Activated CD4-positive, alpha-beta T cell treated with anti-CD3 and anti-CD28 coated beads, Interleukin-2, amount 50 U/mL, for 1 hour (primary cell): ENCODE measurements around the gene MEGF9.

Experiments used
- DNase-seq: peaks from one replicate; pipeline ENCODE4 v3.0.0-alpha.2; 2020

The MEGF9 gene

DNA sequence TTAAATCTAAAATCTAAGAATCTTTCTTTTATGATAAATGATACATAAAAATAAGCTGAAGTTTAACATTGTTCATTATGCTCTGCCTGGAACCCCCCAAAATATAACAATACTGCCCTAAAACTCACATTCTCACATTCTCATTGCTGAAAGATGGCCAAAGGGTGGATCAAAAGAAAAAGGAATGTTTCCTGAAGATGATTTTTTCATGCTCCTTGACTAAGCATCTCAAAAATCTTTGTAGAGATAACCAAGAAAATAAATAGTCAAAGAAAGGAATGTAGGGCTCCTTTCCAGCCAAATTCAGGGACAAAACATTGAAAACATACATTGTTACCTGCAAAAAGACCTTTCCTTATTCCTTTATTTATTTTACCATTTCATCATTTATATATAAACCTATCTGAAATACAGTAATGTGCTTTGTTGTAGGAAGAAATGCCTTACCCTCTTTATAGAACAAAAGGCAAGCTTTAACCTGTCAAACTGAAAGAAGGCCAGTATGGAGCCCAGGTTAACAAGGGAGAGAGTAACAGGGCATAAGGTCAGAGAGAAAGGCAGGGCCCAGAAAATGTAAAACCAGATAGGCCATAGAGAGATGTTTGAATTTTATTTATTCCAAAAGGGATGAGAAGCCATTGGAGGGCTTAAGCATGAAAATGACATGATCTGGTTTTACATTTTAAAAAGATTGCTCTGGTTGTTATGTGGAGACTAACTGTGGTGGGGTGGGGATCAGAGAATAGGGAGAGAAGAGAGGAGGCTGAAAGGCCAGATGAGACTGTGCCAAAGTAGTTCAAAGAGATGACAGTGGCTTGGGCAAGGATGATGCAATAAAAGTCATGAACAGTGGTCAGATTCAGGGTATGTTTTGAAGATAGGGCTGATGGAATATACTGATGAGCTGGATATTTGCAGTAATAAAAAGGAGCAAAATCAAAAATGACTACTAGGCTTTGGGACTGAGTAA is 97.0 kb downstream of the MEGF9 start:
- DNase-seq = no peak

DNA sequence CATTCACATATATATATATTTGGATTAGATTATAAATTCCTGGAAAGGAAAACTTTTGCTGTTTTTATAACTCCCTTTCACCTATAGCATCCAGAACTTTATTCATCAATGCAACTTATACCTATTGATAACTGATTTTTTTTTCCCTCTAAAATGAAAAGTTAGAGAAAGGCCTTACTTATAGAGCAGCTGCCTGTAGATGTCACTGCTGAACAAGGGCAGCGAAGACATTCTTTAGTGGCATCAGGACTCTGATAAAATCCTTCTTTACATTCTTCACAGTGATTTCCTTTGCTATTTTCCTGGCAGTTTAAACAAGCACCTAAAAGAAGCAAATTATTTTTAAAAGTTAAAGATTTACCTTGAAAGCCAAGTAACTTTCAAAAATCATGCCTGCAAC is 102.1 kb downstream of the MEGF9 start:
- no peak for DNase-seq

DNA sequence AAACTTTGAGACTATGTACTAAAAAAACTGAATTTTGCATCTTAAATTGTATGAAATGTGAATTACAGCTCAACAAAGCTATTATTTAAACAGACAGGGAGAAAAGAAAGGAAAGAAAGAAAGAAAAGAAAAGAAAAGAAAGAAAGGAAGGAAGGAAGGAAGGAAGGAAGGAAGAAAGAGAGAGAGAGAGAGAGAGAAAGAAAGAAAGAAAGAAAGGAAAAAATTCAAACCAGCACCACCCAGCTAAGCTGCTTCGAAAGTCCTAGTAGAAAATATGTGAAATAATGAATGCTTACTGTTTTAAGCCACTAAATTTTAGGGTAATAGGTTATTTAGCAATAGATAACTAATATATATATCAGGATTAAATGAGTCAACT is 102.6 kb downstream of the MEGF9 start:
- DNase-seq = no peak

DNA sequence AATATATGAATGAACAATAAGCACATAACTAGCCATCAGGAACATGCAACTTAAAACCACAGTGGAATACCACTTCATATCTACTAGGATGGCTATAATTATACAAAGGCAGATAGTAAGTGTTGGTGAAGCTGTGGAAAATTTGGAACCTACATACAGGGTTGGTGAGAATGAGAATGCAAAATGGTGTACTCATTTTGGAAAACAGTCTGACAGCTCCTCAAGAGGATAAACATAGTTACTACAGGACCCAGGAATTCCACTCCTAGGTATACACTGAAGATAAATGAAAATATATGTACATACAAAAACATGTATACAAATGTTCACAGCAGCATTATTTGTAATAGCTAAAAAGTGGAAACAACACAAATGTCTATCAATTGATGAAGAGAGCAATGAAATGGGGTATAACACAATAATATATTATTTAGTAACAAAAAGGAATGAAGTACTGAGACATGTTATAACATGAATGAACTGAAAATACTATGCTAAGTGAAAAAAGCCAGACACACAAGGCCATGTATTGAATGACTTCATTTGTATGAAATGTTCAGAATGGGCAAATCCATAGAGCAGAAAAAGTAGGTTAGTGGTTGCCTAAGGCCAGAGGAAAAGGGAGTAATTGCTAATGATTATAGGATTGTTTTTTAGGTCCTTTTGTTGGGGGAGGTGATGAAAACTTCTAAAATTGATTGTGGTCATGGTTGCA is 103.1 kb downstream of the MEGF9 start:
- DNase-seq = no peak

DNA sequence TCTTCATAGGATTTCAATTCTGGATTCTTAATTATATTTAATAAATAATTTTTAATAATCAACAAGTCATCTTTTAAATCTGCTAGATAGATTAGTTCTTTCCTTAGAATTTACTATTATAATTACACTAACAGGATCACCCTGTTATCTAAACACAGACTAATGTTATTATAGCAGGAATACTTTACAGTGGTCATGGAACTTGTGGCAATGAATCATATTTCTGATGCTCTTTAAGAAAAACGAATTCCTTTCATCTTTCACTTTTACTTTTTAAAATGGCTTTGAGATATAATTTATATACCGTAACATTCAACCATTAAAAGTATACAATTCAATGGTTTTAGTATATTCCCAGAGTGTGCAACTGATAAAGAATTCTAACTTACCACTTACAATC is 104.6 kb downstream of the MEGF9 start:
- DNase-seq = no peak

DNA sequence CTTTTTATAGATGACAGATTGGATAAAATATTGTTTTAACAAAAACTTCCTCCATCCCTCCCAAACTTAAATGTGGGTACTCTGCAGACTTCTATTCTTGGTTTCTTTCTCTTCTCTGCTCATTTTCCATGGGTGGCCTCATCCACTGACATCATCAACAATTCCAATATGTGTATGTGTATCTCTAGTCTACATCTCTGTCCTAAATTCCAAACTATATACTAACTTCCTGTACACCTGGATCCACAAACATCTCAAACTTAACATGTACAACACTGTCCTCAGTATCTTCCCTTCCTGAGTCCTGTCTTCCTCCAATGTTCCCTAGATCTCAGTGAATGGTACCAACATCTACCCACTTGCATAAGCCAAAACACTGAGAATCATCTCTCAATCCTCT is 105.8 kb downstream of the MEGF9 start:
- no peak for DNase-seq

DNA sequence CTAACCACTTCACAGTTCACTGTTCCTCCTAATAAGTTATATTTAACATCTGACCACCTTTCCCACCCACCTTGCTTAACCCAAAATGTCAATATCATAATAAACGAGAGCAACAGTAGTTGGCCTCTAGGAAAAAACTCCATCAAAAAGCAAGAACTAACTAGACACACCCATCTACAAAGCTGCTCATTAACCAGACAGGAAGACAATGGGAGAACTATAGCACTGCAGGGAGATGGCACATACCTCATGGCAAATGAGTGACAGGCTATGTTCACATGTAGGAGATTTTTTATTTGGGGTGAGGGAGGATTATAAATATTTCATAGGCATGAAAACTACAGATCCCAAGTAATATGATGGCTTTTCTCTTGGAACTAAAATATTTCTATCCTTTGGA is 110.7 kb downstream of the MEGF9 start:
- DNase-seq = no peak

DNA sequence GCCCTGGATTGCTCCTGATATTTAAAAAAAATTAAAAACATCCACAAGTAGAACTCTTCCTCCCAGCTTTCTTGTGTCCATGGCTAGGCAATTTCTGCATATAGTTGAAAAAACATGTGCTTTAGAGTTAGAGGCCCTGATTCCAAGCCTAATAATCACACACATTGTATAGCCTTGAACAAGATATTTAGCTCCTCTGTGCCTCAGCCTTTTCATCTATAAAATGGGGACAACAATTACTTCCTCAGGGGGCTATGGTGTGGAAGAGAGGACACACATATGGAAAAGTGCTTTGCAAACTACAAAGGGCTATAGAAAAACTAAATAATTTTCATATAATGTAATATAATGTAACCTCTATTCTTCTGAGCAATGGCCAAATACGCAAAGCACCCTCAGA is 111.3 kb downstream of the MEGF9 start:
- no peak for DNase-seq

DNA sequence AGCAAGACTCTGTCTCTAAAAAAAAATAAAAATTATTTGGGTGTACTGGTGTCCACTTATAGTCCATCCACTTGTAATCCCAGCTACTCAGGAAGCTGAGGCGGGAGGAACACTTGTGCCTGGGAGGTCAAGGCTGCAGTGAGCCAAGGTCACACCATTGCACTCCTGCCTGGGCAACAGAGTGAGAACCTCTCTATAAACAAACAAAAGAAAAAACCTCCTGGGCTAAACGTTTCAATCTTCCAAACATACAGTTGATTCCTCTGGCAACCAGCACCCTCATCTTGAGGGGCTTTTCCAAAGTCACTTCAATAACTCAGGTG is 120.4 kb downstream of the MEGF9 start:
- no peak for DNase-seq

DNA sequence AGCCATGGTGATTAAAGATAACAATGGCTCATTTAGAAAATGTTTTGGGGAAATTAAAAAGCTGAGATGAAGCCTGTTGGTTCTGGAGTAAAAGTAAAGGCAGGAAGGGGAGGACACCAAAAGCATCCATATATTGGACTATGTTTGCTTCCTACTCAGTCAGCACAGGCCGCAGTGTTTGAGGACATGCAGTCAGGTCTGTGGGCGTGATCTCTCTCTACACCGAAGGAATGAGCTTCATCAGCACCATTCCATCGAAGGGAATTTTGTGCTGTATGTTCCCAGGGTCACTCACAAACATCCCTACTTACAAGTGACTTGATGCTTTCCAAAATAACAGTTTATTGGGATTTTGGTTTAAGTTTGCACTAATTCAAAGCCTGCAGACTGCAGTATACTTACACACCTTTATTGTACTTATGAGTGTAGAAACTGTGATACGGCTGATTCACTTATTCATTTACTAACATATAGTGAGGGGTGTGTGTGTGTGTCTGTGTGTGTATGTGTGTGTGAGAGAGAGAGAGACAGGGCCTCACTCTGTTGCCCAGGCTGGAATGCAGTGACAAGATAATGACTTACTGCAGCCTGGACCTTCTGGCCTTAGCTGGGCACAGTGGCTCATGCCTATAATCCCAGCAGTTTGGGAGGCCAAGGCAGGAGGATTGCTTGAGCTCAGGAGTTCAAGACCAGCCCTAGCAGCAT is 120.9 kb downstream of the MEGF9 start:
- DNase-seq = no peak

DNA sequence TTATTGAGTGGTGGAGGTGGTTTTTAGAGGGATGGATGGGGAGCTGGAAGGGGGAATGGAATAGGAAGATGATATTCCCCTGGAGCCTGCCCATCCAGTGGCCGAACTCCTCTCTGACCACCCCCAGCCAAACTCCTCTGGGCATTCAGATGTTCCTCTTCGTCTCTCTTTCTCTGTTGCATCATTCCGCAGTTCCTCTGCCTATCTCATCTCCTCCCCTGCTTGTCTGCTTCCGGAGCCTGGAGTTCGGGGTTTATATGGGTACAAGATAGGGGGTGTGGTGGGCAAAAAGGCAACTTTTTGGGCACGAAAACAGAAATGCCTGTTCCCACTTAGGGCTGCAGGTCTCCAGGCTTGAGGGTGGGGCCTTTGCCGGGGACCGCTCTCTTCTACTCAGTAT is 122.1 kb downstream of the MEGF9 start:
- DNase-seq = no peak

DNA sequence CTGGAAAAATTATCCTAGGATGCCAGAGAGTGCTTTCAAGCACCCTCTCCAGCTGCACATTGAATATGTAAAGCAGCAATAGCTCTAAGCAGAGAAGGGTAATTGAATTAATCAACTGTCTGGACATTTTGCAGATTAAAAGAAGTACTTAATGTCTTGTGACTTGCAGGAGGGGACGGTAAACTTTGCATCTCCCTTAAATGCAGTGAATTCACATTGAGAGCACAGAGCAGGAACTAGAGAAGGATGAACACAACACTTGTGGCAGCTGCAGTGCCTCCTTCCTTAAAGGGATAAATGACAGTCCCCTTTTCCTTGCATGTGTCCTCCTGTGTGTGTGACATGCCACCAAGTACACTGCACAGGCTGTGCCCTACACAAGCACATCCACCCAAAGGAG is 126.9 kb downstream of the MEGF9 start:
- DNase-seq = no peak

DNA sequence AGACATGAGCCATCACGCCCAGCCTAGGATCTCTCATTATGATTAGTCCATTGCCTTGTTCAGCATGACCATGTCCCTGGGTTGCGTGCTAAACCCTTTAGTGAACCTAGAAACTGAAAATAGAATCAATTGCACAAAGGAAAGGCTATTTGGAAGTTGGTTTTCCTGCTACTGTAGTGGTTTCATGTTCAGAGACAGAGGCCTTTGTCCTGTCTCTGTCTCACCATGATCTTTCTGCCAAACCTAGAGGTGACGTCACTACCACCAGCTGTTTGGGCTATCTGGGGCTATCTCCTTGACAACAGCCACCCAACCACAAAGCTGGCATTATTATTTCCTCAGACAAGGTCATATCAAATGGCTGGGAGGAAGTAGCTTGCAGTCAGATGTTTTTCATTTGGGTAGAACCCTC is 130.3 kb downstream of the MEGF9 start:
- DNase-seq = peak; percentile 16

DNA sequence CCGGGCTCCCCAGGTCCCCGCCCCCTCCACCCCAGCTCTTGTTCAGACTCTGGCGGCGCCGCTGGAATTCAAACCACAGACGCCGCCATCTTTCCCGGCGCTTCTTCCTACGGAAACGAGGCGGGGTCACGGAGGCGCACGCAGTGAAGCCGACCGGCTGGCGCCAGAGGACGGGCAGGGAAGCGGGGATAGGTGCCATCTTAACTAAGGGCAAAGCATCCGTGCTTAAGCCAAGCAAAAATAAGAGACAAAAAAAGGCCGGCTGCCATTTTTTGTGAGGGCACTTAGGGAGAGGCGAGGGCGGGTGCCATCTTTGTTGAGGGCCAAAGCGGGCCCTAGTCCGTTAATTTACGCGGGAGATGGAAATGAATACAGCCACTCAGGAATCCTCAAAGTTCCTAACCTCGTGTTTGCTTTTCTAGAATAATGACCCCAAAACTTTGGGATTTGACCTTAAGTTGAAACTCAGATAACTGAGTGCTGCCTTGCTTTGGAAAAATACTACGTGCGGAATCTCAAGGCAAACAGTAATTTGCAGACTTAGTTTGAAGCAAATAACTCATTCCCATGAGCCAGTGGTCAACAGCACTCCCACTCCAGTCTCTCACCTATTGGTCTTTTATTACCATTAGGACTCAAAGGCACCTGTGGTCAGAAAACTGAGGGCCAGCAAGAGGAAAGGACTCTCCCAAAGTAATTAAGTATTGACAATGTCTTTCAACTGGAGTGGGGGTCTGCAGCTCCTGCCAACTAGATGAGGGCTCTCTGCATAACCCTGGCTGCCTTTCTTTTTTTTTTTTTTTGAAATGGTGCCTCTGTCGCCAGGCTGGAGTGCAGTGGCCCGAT is 134.0 kb downstream of the MEGF9 start, which contains the start of gene CDK5RAP2:
TSS of gene CDK5RAP2 (minus strand) at position 117 of the 846 bp plus-strand sequence. CDS start 189 bp downstream, outside the sequence.
- DNase-seq = peak; percentile 88

DNA sequence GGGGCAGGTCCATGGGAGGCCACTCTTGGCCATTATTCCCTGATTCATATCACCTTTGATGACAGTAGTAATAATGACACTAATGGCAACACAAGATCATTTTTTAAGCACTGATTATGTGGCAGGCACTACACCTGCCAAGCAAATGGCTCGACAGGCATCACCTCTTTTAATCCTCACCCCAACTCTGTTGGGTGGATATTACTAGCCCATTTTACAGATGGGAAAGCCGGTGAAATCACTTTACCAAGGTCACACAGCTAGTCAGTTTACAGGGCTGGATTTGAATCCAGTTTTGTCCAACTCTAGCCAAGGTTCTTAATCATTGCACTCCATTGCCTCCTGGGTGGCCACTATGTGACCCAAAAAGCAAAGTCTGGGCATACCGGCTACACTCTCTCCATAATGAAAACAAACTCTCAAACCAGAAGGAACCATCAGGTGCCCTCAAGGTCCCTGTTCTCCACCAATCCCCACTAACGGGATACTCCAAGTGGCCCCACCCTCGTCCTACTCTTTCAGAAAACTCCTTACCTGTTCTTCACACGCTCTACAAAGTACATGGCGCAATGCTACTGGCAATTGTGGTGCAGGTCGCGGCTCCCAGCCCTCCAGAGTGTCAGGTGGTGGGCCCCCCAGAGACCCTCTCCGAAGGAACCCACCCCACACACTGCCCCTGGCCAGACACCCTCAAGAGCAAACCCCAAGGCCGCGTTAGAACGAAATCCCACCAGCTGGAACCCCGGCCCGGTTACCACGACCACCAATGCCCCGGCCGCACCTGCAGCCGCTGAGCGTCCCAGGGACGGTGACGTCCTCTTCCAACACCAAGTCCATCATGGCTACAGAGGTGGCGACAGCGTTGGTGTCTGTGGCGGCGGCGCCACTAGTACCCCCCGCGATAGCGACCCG is 134.9 kb downstream of the MEGF9 start:
- no peak for DNase-seq

DNA sequence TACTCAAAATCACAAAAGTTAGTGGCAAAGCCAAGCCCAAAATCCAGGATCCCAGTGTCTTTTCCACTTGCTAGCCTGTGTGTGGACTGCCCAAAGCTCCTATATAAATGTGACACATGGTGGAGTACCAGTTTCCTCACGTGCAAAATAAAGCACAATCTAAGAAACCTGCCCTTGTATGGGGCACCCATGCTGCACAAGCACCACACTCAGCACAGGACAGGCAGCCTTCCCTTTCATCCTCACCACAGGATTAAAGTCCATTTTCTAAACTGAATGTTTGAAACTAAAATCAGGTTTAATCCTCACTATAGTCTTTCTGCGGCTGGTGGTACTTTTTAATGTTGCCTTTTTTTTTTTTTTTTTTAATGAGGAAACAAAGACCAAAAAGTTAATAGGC is 139.8 kb downstream of the MEGF9 start:
- DNase-seq = no peak

DNA sequence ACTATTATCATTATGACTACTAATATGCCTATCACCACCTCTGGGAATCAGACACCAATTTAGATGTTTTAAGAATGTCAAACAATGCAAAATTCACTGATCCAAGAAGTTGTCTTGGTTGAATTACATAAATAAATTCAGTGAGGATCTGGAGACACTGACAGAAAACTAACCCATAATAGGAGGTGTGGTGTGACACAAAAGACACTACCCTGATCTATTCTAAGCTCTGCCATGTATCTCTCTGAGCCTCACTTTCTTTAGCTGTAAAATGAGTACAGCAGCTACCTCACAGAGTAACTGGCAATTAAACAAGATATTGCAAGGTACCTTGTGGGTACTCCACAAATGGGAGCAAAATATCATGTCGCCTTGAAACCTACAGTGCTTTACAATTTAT is 141.8 kb downstream of the MEGF9 start:
- DNase-seq = no peak

DNA sequence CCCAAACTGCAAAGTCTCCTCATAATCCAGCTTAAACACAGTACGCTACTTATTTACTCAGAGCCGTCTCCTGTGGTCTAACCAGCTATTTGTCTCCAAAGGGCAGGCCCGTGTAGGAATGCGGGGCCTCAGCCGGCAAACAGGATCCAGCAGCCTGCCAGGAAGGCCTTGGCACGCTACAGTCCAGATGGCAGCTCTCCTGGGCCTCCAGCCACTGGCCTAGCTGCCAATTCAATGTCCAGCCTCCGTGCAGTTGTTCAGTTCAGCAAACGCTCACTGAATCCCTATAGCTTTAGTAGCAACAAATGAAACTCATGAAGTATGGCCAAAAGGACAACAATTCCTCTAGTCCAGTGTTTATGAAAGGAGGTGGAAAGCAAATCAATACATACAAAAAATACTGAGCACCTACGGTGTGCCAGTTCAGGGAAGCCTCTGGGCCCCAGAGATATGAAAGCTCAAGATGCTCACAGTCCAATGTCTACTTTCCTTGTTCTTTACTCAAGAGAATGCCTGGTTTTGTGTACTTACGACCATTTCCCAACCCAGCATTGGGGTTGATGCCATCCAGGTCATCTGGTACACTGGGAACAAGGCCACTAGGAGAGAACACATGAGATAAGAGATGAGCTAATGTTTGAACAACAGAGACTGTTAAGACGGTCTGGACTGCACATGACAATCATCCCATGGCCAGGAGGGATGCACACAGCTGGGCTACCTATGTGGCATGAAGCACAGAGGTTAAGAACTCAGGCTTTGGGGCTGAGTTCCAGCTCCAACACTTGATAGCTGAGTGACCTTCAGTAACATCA is 142.6 kb downstream of the MEGF9 start:
- DNase-seq = no peak

DNA sequence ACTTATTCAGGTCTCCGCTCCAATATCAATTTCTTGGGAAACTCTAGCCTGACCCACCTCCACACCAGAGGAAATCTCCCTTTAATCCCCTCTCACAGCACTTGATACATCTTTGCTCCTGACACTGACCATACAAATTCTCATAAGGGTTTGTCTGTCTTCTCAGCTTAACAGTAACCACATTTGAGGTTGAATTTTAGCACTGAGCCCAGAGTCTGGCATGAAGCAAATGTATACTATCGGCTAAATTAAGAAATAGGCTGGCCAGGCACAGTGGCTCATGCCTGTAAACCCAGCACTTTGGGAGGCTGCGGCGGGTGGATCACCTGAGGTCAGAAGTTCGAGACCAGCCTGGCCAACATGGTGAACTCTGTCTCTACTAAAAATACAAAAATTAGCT is 144.0 kb downstream of the MEGF9 start:
- no peak for DNase-seq

DNA sequence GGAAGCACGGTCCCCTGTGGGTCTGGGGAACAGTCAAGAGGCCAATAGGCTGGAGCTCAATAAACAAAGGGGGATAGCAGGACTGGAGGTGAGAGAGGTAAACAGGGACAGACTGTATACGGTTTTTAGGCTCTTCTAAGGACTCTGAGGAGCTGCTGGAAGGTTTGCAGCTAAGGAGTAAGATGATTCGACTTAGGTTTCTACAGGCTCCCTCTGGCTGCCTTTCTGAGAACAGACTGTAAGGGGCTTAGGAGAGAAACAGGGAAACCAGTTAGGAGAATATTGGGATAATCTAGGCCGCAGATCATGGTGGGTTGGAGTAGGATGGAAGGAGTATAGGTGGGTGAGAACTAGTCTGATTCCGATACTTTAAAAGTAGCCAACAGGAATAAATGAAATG is 144.7 kb downstream of the MEGF9 start:
- DNase-seq = no peak

DNA sequence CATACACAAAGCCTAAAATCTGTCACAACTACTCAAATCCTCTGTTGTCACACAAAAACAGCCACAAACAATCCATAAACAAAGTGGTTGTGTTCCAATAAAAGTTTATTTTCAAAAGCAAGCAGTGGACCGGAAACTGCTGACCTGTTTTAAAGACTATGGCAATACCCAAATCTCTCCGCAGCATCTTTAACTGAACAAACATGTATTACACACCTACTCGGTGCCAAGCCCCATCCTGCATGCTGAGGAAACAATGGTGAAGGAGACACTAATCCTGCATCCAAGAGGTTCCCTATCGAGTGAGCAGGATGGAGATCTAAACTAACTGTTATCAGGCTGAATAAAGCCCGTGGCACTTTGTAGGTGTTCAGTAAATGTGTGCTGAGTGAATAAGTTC is 145.5 kb downstream of the MEGF9 start:
- DNase-seq = no peak
